ENCODE data around the gene TENT4A.
A peak's percentile ranks its signal among the peaks of the same experiment; 100 is the strongest.

The TENT4A gene

GRCh38 chr5:6743161-6743560, 29.9 kb downstream of the TENT4A start:
- TF ChIP-seq CTCF (conservative IDR thresholded peaks at IDR 0.05; ENCODE audit: low read depth, low read length): no peak
- DNase-seq (ENCODE audit: low read depth): no peak
- no peak overlapping the region for H3K4me3 ChIP-seq (ENCODE audit: low read length)

GRCh38 chr5:6744841-6745705, 31.8 kb downstream of the TENT4A start:
- H3K4me3 ChIP-seq (ENCODE audit: low read length): no peak overlapping the region
- no peak for TF ChIP-seq CTCF (conservative IDR thresholded peaks at IDR 0.05; ENCODE audit: low read depth, low read length)
- no peak for DNase-seq (ENCODE audit: low read depth)

DNA sequence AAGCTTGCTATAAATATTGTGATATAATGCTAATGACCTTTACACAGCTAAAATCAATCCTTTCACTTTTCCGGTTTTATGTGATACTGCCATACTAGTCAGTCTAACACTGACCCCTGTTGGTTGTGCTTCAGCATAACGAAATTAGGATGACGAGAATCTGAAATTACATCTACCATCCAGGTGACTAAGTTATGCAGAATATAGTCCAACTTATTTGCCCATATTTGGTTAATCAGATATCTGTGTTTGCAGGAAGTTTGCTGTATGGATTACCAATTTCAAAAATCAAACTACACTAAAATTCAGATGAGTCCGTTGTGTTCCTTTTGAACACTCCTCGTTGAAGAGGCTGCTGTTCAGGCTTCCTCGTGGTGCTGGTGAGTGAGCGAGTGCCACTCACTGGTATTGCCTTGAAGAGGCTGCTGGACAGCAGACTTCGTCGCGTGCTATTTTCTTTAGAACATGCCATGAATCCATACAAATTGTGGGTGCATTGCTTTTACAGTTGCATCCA, 32.5 kb downstream of the TENT4A start:
- peak; percentile 87 for TF ChIP-seq CTCF (conservative IDR thresholded peaks at IDR 0.05; ENCODE audit: low read depth, low read length)
- no peak for DNase-seq (ENCODE audit: low read depth)
- no peak overlapping the region for H3K4me3 ChIP-seq (ENCODE audit: low read length)

DNA sequence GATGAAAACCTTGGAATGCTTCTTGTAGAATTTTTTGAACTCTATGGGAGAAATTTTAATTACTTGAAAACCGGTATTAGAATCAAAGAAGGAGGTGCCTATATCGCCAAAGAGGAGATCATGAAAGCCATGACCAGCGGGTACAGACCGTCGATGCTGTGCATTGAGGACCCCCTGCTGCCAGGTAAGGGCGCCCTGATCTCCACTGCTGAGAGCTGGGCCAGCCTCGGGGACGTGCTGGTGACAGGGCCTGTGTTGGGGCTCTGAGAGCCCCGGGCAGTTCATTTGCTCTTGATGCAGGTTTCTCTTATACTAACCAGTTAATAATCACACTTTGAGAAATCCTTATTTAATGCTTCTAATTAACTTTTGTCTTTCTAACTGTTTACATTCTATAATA, 33.0 kb downstream of the TENT4A start:
- no peak overlapping the region for H3K4me3 ChIP-seq (ENCODE audit: low read length)
- no peak for DNase-seq (ENCODE audit: low read depth)
- TF ChIP-seq CTCF (conservative IDR thresholded peaks at IDR 0.05; ENCODE audit: low read depth, low read length): no peak

- DNase-seq (ENCODE audit: low read depth): no peak
- no peak for TF ChIP-seq CTCF (conservative IDR thresholded peaks at IDR 0.05; ENCODE audit: low read depth, low read length)
These were observed 33.9 kb downstream of the TENT4A start for GRCh38 chr5:6747103-6747502.

DNA sequence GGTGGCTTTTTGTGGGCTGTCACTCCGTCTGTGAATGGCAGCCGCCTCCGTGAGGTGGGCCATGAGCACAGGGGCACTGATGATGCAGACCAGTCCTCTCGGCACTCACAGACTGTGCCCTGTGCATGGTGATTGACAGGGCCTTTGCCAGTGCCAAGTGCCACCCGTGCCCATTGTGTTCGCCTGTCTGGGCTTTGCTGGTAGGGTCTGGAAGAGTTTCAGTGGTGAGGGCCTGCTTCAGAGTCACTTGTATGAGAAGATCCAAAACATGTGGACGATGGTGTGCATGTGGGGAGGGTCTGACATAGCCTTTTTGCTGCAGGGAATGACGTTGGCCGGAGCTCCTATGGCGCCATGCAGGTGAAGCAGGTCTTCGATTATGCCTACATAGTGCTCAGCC, 34.9 kb downstream of the TENT4A start:
- no peak for DNase-seq (ENCODE audit: low read depth)
- no peak overlapping the region for H3K4me3 ChIP-seq (ENCODE audit: low read length)
- TF ChIP-seq CTCF (conservative IDR thresholded peaks at IDR 0.05; ENCODE audit: low read depth, low read length): no peak

More at GRCh38 chr5:6747103-6747502, 33.9 kb downstream of the TENT4A start:
- H3K4me3 ChIP-seq (ENCODE audit: low read length): no peak overlapping the region
